CD4-positive, alpha-beta memory T cell (primary cell): ENCODE measurements around the gene DMAP1. TPM values are rescaled to one million over a fixed set of nuclear protein-coding genes. Genes with fewer than 3 reads are reported as not detected.

Experiments used
- CTCF ChIA-PET: fragments of 350-600 bp; sonication (Branson Sonifier 250); formaldehyde crosslinking; loops from one replicate; lab custom pipeline; 2021; ENCODE audit warnings: inconsistent platforms; ENCODE audit not compliant: partially characterized antibody; lab: Charles Lee
- POLR2A ChIA-PET: fragments of 350-600 bp; sonication (Branson Sonifier 250); formaldehyde crosslinking; loops from one replicate; lab custom pipeline; 2021; ENCODE audit not compliant: partially characterized antibody; lab: Charles Lee
- DNase-seq, 5 donors: peaks; one replicate each; pipeline versions ENCODE4 v3.0.0 to v3.0.0-alpha.2; 2020 to 2022; ENCODE audit warnings: mixed read lengths in 1 of 5
- H3K27ac ChIP-seq: one replicate; pipeline ENCODE4 v1.7.0; 2013; ENCODE audit warnings: low read depth, low read length
- H3K27me3 ChIP-seq: 2 replicates; pipeline ENCODE4 v1.7.0; 2013; ENCODE audit warnings: mild to moderate bottlenecking, low read length, moderate library complexity; ENCODE audit not compliant: insufficient read depth
- H3K36me3 ChIP-seq: 2 replicates; pipeline ENCODE4 v1.7.0; 2013; ENCODE audit warnings: mild to moderate bottlenecking, low read length, moderate library complexity; ENCODE audit not compliant: insufficient read depth
- H3K4me1 ChIP-seq: 2 replicates; pipeline ENCODE4 v1.7.0; 2013; ENCODE audit warnings: mild to moderate bottlenecking, low read length, moderate library complexity; ENCODE audit not compliant: insufficient read depth
- H3K4me3 ChIP-seq, 2 donors: one replicate each; pipeline ENCODE4 v1.7.0; 2013; ENCODE audit warnings: low read length in 2 of 2, mild to moderate bottlenecking in 1 of 2
- H3K9me3 ChIP-seq, 2 donors: one replicate each; pipeline ENCODE4 v1.7.0; 2013; ENCODE audit warnings: low read length in 2 of 2, control low read depth in 1 of 2; ENCODE audit not compliant: control insufficient read depth in 1 of 2
- H3K27ac Mint-ChIP-seq, 7 donors: one replicate each; pipeline ENCODE4 v1.8.0; 2020 to 2021; ENCODE audit warnings: mixed read lengths in 7 of 7, mild to moderate bottlenecking in 6 of 7, inconsistent platforms in 3 of 7, moderate library complexity in 3 of 7
- H3K27me3 Mint-ChIP-seq, 2 donors: one replicate each; pipeline ENCODE4 v1.8.0; 2020 to 2021; ENCODE audit warnings: mixed read lengths in 2 of 2
- H3K36me3 Mint-ChIP-seq, 2 donors: one replicate each; pipeline ENCODE4 v1.8.0; 2020 to 2021; ENCODE audit warnings: mixed read lengths in 2 of 2, inconsistent platforms in 1 of 2, mild to moderate bottlenecking in 1 of 2
- H3K4me1 Mint-ChIP-seq, 4 donors: one replicate each; pipeline ENCODE4 v1.8.0; 2020 to 2021; ENCODE audit warnings: mixed read lengths in 4 of 4, mild to moderate bottlenecking in 1 of 4
- H3K4me3 Mint-ChIP-seq, 8 donors: one replicate each; pipeline ENCODE4 v1.8.0; 2020 to 2021; ENCODE audit warnings: mixed read lengths in 8 of 8, mild to moderate bottlenecking in 7 of 8, moderate library complexity in 6 of 8, inconsistent platforms in 3 of 8
- H3K9me3 Mint-ChIP-seq, 8 donors: one replicate each; pipeline ENCODE4 v1.8.0; 2020 to 2021; ENCODE audit warnings: mixed read lengths in 8 of 8, mild to moderate bottlenecking in 5 of 8, inconsistent platforms in 3 of 8, moderate library complexity in 1 of 8
- intact Hi-C: fragments of 100-400 bp; cut with micrococcal nuclease; formaldehyde crosslinking; loops from one replicate; pipeline ENCODE4 v1.15.1; 2023
- polyA plus RNA-seq, 2 donors: library from polyadenylated mRNA; unstranded; fragments of 300-500 nt; fragmentation: Illumina TruSeq; gene quantifications; one replicate each; pipeline ENCODE4 v1.2.3, GENCODE V29; 2021
- total RNA-seq, 2 experiments: library from RNA; stranded (reverse); gene quantifications; one replicate each; pipeline ENCODE4 v1.2.3, GENCODE V29; 2021

DMAP1 gene
- total and polyA plus RNA-seq, 4 experiments from 2014 or later: 33.1 to 82.6 (median 62.3) TPM

- Mint-ChIP-seq H3K27ac (no peak overlapping the region), H3K36me3 (peaks cover 14 to 15% of the 10 kb centered on the region in 2 donors), H3K4me3 (no peak overlapping the region), H3K4me1 (no peaks in the 10 kb centered on the region), H3K9me3 (peaks cover 0 to 2% (median 0%) of the 10 kb centered on the region in 8 donors), H3K27me3 (no peaks in the 10 kb centered on the region)
- H3K4me3 ChIP-seq: no peak overlapping the region
- no peaks in the 10 kb centered on the region for H3K36me3 ChIP-seq
- DNase-seq: no peak
- no peak overlapping the region for H3K27ac ChIP-seq
- intact Hi-C loops: no loop called here
- H3K4me1 ChIP-seq: no peaks in the 10 kb centered on the region
- ChIA-PET CTCF (no interaction called here), POLR2A (no interaction called here)
- no peaks in the 10 kb centered on the region for H3K9me3 ChIP-seq
- no peaks in the 10 kb centered on the region for H3K27me3 ChIP-seq
Measured at GRCh38 chr1:44254392-44254910, 41.2 kb downstream of the DMAP1 start.

- Histone ChIP-seq H3K4me1 (no peaks in the 10 kb centered on the region), H3K27ac (no peak overlapping the region), H3K9me3 (no peaks in the 10 kb centered on the region), H3K36me3 (no peaks in the 10 kb centered on the region), H3K4me3 (no peak overlapping the region), H3K27me3 (no peaks in the 10 kb centered on the region)
- intact Hi-C loops: no loop called here
- no peak overlapping the region for H3K4me3 Mint-ChIP-seq
- no peaks in the 10 kb centered on the region for H3K4me1 Mint-ChIP-seq
- DNase-seq: no peak
- ChIA-PET POLR2A (no interaction called here), CTCF (no interaction called here)
- no peak overlapping the region for H3K27ac Mint-ChIP-seq
- no peaks in the 10 kb centered on the region for H3K9me3 Mint-ChIP-seq
- H3K27me3 Mint-ChIP-seq: no peaks in the 10 kb centered on the region
- peaks cover 7 to 18% of the 10 kb centered on the region in 2 donors for H3K36me3 Mint-ChIP-seq
Measured at GRCh38 chr1:44256762-44257554, 43.7 kb downstream of the DMAP1 start.

DNA sequence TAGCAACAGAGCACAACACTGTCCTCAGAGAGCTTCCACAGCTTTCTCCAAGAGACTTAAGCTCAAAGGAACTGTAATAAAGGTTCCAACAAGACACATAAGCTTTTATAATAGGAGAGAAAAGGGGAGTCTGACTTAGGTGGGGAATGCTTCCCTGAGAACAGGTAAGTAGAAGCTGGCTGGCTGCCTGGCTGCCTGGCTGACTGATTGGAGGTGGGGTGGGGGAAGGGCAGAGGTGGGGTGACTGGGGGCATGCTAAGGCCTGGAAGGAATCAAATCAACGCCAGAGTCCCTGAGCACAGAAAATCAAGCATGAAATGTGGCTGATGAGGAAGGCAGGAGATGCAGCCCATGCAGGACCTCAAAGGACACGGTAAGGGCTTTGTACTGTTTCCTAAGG, 45.8 kb downstream of the DMAP1 start:
- no peaks in the 10 kb centered on the region for H3K27me3 Mint-ChIP-seq

DNA sequence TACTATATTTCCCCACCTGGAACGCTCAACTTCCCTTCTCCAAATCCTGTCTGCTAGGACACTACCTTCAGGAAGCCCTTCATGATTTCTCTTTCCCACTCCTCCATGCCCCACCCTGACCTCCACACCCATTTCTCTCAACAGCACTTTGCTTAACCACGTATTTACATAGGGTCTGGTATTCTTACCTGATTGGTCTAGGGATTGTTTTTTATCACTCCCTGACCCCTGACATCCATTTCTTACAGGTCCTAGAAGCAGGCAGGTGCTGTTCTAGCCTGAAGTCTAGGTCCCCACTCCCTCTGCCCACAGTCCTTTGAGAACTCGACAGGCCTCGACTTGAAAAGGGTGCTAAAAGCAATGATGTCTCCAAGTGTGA, 47.5 kb downstream of the DMAP1 start:
- Histone ChIP-seq H3K27me3 (no peaks in the 10 kb centered on the region), H3K4me3 (no peak overlapping the region), H3K27ac (no peak overlapping the region), H3K36me3 (no peaks in the 10 kb centered on the region), H3K9me3 (no peaks in the 10 kb centered on the region), H3K4me1 (no peaks in the 10 kb centered on the region)
- intact Hi-C loops: no loop called here
- no peak overlapping the region for H3K4me3 Mint-ChIP-seq
- H3K9me3 Mint-ChIP-seq: no peaks in the 10 kb centered on the region
- no peaks in the 10 kb centered on the region for H3K27me3 Mint-ChIP-seq
- POLR2A ChIA-PET: no interaction called here
- H3K4me1 Mint-ChIP-seq: peaks cover 0 to 5% (median 0%) of the 10 kb centered on the region in 4 donors
- CTCF ChIA-PET: no interaction called here
- no peak for DNase-seq
- peaks cover 9 to 28% of the 10 kb centered on the region in 2 donors for H3K36me3 Mint-ChIP-seq
- H3K27ac Mint-ChIP-seq: peak overlapping the region in 2 of 7 donors; percentile 36 to 43

More for the DNA sequence above, 45.8 kb downstream of the DMAP1 start:
- Histone ChIP-seq H3K36me3 (no peaks in the 10 kb centered on the region), H3K4me1 (no peaks in the 10 kb centered on the region), H3K4me3 (no peak overlapping the region), H3K9me3 (no peaks in the 10 kb centered on the region), H3K27me3 (no peaks in the 10 kb centered on the region), H3K27ac (no peak overlapping the region)
- ChIA-PET POLR2A (no interaction called here), CTCF (no interaction called here)
- no peak overlapping the region for H3K4me3 Mint-ChIP-seq
- peaks cover 9 to 23% of the 10 kb centered on the region in 2 donors for H3K36me3 Mint-ChIP-seq
- H3K27ac Mint-ChIP-seq: no peak overlapping the region
- no peaks in the 10 kb centered on the region for H3K9me3 Mint-ChIP-seq
- DNase-seq: no peak
- peaks cover 0 to 2% (median 0%) of the 10 kb centered on the region in 4 donors for H3K4me1 Mint-ChIP-seq
- intact Hi-C loops: no loop called here

DNA sequence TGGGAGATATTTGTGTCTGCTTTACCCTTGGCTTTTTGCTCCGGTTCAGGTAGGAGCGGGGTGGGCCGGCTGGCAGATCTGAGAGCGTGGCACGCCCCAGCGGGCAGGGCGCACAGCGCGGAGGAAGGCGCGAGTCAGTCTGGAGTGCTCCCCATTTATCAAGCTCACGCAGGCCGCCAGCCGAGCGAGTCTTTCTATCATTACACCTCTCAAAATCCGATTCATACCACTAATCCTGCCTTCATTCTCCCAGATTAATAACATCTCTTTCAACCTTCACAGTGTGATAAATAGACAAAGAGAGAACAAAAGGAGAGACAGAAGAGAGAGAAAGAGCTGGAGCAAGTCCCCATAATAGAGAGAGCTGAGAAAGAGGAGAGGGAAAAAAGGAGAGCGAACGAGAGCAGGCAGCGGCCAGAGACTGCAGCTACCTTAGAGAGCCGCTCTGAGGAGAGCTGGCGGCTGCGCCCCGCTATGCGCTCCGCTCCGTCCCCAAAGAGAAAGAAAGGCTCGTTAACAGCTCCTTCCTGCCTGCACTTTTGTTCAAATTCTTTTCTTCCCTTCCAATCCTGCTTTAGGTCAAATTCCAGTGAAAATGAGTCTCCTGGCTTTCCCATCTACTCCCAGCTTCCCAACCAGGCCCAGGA, 48.0 kb downstream of the DMAP1 start:
- no peaks in the 10 kb centered on the region for H3K4me1 ChIP-seq
- Mint-ChIP-seq H3K9me3 (no peaks in the 10 kb centered on the region), H3K4me1 (peaks cover 0 to 5% (median 0%) of the 10 kb centered on the region in 4 donors), H3K27me3 (no peaks in the 10 kb centered on the region), H3K36me3 (peaks cover 9 to 28% of the 10 kb centered on the region in 2 donors), H3K4me3 (no peak overlapping the region), H3K27ac (peak overlapping the region in 1 of 7 donors; percentile 14)
- H3K27ac ChIP-seq: no peak overlapping the region
- ChIA-PET CTCF (no interaction called here), POLR2A (no interaction called here)
- no peaks in the 10 kb centered on the region for H3K36me3 ChIP-seq
- no peak overlapping the region for H3K4me3 ChIP-seq
- H3K9me3 ChIP-seq: no peaks in the 10 kb centered on the region
- DNase-seq: no peak
- intact Hi-C loops: no loop called here
- H3K27me3 ChIP-seq: no peaks in the 10 kb centered on the region

DNA sequence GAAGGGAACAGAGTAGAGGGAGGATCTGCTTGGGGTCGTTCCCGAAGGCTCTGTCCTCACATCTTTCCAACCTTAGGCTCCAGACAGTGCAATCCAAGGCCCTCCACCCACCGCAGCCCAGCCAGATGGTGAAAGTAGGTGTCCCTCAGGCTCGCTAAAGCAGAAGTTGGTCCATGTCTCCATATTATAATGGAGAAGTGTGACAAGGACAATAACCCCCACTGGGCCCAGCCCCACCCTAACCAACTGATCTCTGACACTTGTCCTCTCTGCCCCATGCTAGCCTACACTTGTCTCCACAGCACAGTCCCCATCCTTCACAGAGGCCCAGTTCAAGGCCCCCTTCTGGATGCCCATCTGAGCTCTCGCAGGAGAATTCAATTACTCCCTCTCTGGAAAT, 48.7 kb downstream of the DMAP1 start:
- Histone ChIP-seq H3K36me3 (no peaks in the 10 kb centered on the region), H3K27me3 (no peaks in the 10 kb centered on the region), H3K4me3 (no peak overlapping the region), H3K9me3 (no peaks in the 10 kb centered on the region), H3K27ac (no peak overlapping the region), H3K4me1 (no peaks in the 10 kb centered on the region)
- intact Hi-C loops: no loop called here
- no peaks in the 10 kb centered on the region for H3K27me3 Mint-ChIP-seq
- H3K9me3 Mint-ChIP-seq: no peaks in the 10 kb centered on the region
- CTCF ChIA-PET: no interaction called here
- POLR2A ChIA-PET: no interaction called here
- no peak overlapping the region for H3K27ac Mint-ChIP-seq
- H3K4me1 Mint-ChIP-seq: peaks cover 0 to 6% (median 0%) of the 10 kb centered on the region in 4 donors
- peaks cover 11 to 27% of the 10 kb centered on the region in 2 donors for H3K36me3 Mint-ChIP-seq
- no peak overlapping the region for H3K4me3 Mint-ChIP-seq
- no peak for DNase-seq

GRCh38 chr1:44262414-44262813, 49.1 kb downstream of the DMAP1 start:
- POLR2A ChIA-PET: no interaction called here
- Histone ChIP-seq H3K27me3 (no peaks in the 10 kb centered on the region), H3K27ac (no peak overlapping the region), H3K4me3 (no peak overlapping the region), H3K9me3 (no peaks in the 10 kb centered on the region), H3K4me1 (no peaks in the 10 kb centered on the region), H3K36me3 (no peaks in the 10 kb centered on the region)
- Mint-ChIP-seq H3K4me3 (no peak overlapping the region), H3K9me3 (no peaks in the 10 kb centered on the region), H3K27ac (peak overlapping the region in 2 of 7 donors; percentile 15 to 52), H3K27me3 (no peaks in the 10 kb centered on the region), H3K36me3 (peaks cover 11 to 25% of the 10 kb centered on the region in 2 donors), H3K4me1 (peaks cover 0 to 7% (median 0%) of the 10 kb centered on the region in 4 donors)
- no peak for DNase-seq
- CTCF ChIA-PET: no interaction called here
- intact Hi-C loops: no loop called here
